Superior temporal gyrus (tissue), 1 donor: ENCODE results near the gene CACNA1S.

Source experiments
- DNase-seq: peaks from one replicate; pipeline ENCODE4 v3.0.0-alpha.2; 2016; ENCODE audit errors: extremely low spot score

CACNA1S gene

DNA sequence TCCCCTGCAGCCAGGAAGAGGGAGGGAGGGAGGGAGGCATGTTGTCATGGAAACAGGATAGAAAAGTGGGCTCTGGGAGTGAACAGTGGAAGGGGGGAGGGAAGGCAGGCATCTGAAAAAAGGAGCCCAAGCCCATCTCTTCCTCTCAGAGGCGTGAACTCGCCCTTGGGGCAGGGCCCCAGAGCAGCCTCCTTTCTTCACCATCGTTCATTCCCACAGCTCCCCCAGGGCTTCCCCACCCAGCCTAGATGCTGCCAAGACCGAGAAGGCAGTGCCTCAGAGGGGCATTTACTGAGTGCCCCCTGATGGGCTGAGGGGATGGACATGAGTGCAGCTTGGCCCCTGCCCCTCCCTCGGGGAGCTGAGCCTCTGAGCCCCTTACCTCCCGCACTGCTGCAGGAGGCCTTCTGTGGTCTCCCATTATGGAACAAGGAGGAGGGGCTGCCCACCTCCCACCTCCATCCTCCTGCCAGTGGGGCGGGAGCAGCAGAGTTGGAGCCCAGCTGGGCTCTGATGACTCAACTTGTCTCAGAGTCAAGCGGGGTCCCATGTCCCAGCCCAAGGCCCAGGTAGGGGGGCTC is 49.6 kb downstream of the CACNA1S start:
- DNase-seq, result no peak

DNA sequence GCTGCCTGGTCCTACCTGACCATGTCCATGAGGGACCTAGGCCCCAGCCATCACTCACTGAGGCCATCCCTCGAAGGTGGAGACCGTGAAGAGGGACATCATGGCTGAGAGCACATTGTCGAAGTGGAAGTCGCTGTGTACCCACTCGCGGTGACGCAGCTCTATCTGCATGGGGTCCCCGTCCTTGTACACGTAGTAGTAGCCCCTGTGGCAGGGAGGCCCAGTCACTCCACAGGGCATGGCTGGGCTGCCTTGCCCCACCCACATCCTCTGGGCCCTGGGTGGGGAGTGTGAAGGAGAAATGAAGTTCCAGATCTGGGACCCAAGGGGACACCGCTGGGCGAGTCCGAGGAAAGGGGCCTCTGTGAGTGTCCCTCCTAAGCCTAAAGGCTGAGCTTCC is 50.3 kb downstream of the CACNA1S start:
- no peak for DNase-seq

DNA sequence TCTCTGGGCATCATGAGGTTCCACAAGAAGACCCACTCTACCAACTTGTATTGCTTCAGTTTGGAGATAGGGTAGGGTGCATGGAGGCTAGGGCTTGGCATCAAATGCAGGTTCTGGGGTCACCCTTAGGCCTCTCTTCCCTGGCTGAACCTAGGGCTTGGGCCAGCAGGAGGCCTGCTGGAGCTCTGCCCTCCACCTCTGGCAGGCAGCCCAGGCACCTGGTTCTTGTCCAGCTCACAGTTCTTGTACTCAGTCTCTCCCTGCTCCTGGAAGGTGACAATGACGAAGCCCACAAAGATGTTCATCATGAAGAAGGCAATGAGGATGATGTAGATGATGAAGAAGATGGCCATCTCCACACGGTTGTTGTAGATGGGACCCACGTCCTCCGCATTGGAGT is 51.2 kb downstream of the CACNA1S start:
- DNase-seq, result no peak

DNA sequence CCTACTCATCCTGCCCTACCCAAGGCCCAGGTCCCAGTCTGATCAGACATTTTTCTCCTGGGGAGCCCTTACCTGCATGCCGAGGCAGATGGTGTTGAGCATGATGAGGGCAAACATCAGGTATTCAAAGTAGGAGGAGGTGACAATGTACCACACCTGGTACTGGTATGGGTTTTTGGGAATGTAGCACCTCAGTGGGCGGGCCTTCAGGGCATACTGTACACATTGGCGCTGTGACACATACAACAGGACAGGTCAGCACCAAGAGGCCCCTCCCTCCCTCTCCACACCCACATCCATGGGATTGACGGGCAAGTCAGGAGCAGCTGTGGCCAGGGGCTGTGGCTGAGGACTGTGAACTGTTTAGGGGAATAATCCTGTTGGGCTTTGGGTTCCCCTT is 51.6 kb downstream of the CACNA1S start:
- no peak for DNase-seq

DNA sequence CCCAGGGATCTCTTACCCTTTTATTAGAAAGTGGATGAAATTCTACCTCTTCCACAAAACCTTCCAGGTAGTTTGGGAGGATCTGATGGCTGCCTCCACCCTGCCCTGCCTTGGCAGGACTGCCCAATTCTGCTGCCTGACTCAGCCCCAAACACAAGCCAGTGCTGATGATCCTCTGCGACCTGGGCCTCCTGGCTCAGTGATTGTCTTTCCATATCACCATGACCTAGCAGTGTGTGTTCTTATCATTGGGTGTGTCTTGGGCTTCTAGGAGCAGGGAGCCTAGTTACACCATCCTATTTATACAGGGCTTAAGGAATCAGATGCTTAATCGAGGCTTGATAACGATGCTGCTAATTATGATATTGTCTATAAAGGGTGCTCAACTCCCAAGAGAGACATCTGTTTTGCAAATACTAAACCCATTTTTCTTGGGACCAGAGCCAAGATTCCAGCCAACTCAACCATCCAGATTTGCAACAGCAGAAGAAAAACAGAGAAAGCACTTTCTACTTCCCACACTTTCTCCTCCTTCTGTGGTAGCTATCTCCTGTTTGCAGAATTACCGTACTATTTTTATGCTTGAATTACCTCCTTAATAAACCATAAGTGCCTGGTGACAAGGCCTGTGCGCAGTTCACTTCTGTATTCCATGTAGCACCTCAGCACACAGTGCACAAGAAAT is 52.2 kb downstream of the CACNA1S start:
- DNase-seq, result peak; percentile 66

DNA sequence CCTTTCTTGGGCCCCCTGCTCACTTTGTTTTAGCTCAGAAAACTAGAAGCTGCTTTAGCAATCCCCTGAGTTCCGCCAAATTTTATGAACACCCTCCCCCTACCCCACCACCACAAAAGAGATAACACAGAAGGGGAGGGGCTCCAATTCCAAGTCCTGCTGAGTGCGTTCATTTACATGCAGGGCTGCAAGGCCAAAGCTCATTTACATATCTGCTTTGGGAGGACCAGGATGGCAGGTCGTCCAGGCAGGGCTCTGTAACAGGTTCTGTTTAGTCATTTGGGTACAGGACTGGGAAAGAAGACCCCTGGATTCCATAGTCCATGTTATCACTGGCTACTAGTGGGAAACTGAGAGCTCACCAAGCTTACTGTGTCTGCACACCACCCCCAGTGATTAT is 52.8 kb downstream of the CACNA1S start:
- no peak for DNase-seq

DNA sequence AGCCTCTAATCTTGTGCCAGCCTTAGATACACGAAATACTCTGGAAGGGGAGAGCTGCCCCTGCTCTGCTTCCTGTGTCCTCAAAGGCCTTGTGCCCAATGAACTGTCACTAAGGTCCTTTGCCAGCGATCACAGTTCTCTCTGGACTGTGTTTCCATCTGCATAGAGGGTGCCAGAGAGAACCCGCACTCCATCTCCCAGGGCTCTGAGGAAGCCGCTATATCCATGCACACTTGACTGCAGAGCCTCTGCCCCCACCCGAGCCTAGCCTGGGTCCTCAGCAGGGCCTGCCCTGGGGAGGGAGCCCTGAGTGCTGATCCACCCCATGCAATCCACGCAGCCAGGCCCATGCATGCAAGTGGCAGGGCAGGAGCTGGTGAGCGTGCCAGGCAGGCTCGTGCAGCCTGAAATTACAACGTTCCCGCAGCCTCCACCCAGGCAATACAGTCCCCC is 58.1 kb downstream of the CACNA1S start:
- DNase-seq, result no peak

DNA sequence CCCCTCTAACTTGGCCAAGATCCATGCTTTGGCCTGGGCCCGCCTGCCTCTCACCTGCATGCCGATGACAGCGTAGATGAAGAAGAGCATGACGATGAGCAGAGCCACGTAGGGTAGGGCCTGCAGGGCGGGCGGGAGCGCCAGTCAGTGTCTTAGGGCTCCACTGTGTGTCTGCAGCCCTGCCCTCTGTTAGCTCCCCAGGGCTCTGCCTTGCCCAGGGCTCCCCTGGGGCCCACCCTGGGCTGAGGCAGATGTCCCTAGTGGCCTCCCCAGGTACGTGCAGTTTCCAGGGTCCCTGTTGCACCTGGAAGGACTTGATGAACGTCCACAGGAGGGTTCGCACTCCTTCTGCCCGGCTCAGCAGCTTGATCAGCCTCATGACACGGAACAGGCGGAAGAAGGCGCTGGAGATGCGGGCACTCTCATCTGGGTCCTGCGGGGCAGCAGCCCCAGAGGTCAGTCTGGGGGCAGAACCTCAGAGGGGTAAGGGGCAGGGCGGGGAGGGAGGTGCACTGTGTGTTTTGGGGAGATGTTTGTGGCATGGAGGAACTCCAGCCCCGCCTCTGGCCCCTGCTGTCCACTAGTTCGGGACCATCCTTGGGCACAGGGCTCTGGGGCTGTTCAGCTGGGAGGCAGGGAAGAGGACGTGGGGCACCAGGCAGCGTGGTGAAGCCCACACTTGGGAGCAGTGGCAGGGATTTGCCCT is 58.9 kb downstream of the CACNA1S start:
- DNase-seq, result no peak

DNA sequence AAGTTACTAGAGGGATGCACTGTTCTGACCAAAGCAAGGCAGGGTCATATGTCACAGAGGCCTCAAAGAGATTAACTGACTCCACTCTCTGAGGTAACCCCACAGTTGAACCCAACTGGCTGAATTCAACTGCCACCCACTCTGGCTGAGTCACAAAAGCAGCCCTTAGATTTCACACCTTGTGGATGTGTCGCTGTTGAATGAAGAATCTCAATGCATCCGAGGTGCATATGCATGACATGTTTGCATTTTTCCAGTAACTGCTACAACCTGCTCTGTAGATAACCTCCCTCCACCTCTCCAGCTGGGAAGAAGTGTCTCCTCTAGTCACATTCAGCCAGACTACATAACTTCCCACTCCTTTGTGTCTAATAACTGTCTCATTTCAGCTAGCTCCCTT is 60.8 kb downstream of the CACNA1S start:
- peak; percentile 47 for DNase-seq

DNA sequence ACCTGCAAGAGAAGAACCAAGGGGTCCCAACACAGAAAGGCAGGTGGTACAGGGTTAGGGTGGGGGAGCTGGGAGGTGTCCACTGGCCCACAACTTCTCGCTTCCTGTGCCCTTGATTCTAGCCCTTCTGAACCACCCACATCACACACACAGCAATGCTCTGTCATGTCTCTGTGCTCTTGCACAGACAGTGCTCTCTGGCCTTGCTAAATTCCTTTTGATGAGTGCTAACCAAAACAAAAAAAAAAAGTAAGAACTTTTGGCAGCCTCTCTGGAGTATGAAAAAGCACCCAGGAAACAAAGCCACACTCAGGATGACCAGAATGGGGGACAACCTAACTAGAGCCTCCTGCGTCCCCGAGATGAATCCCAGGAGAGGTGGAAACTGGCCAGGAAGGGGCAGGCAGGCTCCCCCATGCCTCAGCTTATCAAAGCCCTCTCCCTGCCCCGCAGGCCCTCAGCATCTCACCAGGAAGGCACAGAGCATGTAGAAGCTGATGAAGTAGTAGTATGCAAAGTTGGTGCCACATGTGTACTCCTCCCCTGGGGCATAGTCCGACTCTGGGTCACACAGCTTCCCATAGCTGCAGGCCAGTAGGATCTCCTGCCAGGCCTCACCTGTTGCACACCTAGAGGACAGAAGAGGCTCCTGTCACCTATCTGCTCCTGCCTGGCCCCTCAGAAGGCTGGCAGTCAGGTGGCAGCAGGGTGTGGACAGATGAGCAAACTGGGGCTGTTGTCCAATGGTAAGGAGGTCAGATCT is 61.5 kb downstream of the CACNA1S start:
- DNase-seq, result no peak

DNA sequence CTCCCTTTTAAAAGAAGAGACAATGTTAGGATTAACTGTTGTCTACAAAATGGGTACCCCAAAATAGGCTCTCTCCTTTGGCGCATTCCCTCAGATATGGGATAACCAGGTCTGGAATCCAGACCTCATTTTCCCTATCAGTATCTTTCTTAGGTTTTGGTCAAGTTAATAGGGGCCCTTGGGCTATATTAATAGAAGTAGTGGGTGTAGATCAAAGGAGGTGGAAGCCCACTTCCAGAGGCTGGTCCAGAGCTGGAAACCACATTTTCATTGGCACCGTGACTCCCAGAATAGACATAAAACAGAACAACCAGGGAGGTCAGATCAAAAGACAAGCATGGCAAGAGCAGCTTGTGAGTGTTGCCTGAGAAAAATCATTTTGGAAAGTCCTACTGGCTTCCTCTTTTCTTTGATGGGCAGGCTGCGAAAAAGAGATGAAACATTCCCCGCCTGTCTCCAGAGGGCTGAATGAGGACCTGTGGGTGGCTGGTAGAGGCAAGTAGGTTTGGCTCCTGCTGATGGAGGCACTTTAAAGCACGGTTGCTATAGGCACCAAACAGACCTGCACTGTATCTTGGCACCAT is 62.9 kb downstream of the CACNA1S start:
- DNase-seq, result no peak

DNA sequence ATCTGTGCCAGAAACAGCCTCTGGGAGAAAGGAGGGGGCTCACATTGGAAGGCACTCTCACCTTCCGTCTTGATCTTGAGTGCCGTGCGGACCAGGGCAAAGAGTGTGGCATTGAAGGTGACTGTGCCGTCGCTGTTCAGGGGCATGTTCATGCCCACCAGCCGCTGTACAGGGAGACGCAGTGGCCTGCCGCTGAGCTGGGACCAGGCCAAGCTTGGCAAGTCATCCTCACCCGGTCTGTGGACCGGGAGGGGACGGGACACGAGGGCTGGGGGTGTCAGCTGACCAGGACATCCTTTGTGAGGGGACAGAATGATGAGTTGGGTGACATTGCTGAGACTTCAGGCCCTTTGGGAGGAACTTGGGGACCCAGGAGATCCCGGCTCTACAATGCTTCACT is 63.7 kb downstream of the CACNA1S start:
- no peak for DNase-seq

DNA sequence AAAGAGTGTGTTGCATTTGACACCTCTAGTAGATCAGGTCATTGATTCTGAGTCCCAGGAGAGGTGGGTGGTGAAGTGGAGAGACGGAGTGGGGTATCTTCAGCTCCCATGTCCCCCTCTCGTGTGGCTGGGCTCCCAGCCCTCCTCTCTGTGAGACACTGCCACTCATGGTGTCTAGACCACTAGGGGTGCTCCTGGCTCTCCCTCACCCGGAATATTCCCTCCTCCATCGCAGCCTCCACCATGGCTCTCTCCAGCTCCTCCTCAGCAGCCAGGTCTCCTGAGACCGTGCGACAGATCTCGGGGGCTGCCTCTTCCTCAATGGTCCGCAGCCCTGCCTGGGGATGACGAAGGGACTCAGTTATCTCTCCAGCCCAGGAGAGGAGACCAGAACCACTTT is 68.1 kb downstream of the CACNA1S start:
- no peak for DNase-seq

DNA sequence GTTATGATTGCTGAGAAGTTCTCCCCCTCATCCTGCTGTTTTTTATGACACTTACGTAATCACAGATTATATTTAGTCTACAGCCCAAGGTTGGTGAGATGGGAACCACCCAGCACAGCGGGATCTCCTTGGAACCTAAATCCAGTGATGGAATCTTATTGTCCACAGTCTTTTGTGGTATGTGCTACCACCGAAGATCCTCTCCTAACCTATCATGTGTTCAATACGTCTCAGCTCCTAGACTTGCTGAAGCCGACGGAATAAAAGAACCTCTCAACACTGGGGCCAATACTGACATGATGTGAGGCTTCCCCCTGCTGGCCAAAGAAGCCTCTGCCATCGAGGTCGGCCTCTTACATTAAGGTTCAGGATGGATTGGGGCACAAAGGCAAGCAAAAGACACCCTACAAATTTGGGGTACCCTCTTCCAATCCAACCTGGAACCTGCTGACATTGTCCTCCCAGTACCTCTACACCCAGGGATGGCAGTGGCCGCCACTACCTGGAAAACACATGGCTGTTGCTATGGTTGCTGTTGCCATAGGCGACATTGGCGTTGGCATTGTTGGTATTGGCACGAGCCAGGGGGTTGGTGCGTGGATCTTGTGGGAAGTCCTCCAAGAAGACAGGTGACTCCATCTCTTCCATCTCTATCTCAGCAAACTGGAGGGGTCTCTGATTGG is 69.3 kb downstream of the CACNA1S start:
- DNase-seq, result peak; percentile 91

DNA sequence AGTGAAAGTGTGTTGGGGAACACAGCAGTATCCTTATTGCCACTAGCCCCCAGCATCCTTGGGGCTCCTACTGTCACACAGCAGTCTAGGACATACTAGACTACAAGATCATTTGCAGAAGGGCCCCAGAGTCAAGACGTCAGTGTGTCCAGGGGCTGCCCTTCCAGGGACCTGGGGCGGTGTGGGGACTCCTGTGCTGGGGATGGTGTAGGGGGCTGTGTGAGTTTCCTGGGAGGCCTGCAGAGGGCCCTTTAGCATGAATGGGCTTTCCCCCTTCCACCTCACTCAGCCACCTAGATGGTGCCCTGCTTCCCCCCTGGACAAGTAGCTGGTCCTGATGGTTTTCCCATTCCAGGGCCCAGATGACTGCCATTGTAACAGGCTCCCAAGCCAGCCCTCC is 71.2 kb downstream of the CACNA1S start:
- no peak for DNase-seq

DNA sequence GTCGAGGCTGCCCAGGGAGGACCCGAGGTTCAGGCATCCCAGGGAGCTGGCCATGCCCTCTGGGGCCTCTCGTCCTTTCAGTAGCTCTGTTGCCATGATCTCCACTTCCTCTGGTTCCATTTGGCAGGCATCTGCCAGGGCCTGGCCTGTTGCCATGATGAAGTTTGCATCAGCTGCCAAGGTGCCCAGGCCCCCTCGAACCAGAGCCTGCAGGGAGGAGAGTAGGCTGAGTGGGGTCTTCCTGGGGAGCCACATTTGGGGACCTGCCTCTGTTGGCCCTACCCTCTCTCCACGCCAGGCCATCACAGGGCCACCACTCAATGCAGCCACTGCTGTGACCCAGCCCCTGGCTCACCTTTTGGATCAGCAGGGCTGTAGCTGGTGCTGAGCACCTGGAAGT is 72.3 kb downstream of the CACNA1S start:
- DNase-seq, result no peak

DNA sequence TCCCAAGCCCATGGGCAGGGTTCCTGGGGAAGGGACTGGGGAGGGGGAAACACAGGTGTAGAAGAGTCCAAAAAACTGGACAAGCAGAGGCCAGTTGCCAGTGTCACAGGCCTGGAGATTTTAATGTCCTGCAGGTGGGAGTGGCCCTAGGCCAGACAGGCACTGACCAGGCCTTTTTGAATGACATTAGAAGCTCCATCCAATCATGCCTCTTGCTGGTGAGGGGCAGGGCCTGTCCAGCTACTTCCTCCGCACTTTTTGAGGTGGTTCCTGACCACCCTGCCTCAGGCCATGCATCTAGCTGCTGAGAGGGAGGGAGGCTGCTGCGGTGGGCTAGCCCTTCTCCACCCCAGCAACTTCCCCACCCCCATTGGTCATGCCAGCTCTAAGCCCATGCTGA is 72.8 kb downstream of the CACNA1S start:
- DNase-seq, result no peak

DNA sequence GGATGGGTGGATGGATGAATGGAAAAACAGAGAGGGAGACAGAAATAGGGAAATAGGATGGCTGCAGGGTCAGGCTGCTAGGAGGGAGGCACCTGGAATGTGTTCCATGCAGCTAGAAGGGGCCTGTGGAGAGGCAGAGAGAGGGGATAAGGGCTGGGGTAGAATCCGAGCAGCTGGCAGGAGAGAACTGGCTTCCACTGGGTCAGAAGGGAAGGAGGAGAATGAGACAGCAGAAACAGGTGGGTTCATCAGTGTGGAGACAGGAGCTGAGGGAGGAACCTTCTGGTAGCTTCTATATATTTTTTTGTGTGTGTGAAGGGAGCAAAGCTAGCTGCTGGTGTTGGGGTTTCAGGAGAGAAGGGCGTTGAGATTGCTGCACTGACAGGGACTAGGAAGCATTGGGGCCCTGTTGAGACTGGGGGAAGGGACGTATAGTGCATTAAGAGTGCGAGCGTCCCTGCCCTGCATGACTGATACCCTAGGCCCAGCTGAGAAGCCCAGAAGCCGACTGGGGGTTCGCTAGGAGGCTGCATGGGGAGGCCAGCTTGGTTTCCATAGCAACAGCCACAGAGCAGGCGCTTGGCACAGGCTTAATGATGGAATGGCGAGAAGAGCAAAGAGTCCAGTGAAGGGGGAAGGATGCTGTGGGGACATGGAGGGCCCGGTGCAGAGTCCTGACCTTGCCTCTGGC is 73.9 kb downstream of the CACNA1S start:
- no peak for DNase-seq

DNA sequence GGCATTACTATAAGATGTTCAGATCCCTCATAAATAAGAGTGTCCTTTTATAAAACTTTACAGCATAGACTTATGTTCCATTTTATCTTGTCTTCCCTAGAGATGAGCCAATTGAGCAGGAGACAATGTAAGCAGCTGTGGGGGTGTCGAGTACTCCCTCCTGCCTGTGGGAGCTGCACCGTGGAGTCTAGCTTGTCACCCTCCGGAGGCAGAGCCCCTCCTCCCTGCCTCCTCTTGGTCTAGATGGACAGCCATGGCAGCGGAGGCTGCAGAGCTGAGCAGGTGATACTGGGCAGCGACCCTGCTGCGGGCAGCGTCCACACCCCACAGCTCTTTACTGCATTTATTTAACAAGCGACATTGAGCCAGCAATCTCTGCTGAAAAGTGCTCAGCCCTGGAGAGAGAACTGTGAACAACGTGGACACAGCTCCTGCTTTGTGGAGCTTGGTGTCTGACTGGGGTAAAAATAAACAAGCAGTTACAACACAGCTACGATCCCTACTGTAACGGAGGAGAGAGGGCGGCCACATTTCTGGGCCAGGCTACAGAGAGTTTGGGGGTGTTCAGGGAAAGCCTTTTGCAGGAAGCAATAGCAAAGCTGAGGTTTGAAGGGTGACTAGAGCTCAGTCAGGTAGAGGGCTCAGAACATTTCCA is 75.9 kb downstream of the CACNA1S start:
- no peak for DNase-seq

DNA sequence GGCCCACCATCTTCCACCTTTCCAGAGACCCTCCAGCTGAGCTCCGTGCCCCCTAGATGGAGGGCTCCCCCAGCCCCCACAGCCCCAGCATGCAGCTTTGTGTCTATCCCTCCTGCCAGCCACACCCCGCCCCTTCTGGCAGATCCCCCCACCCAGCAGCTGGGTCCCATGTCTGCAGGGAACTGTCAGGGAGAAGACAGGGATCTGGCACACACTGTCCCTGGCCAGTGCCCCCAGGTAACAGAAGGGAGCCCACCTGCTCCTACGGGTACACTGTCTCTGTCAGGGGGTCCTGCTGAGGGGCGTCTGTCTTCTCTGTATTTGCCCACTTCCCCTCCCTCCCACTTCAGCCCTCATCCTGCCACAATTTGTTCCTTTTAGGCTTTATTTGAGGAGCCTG is 77.6 kb downstream of the CACNA1S start:
- no peak for DNase-seq
